ENCODE data around the gene DUOXA2.

DNA sequence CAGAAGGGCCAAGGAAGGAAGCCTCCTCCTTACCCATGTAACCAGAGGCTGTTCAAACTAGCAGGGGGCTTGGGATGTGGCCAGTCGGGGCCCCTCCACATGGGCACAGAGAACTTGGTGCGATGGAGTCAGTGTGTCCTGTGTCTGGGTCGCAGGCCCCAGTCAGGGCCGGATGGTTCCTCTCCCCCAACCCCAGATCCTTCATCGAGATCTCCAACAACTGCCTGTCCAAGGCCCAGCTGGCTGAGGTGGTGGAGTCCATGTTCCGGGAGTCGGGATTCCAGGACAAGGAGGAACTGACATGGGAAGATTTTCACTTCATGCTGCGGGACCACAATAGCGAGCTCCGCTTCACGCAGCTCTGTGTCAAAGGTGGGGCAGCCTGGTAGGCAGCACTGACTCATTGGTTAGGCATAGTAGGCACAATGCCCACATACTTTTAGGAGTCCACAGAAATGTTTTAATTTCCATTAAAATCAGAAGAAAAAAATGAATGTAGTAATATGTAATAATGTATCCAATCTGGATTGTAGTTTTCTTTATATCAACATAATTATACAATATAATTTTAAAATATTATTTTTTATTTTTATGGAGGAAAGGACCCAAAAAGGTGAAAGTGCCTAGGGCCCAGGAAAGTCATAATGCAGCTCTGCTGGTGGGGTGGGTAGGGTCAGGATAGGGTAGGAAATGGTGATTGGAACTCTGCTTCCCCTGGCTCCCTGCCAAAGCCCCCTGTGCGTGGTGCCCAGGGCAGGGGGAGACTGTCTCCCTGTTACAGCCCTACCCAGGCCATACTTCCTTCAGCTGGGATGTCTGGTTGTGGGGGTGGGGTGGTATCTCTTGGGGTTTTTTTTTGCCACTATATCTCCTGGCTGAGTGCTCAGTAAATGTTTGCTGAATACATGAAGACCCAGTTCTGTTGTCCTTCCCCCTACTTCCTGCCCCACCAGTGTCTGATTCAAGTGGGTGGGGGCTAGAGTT, 34.2 kb downstream of the DUOXA2 start:
- TF ChIP-seq POLR2AphosphoS5 (IDR thresholded peaks at IDR 0.05; ENCODE audit: low read depth, low read length) (no peak), POLR2A (IDR thresholded peaks at IDR 0.05; ENCODE audit: low read depth, low read length) (no peak), SPI1 (IDR thresholded peaks at IDR 0.05; ENCODE audit: low read depth, low read length) (no peak)

Measured in GM12891 (cell line).